Astrocyte (in vitro differentiated cells and primary cell): ENCODE data around the gene DNMT1.

Source experiments
- CTCF ChIP-seq: IDR thresholded peaks from 2 replicates; pipeline ENCODE4 v1.5.1; 2011; ENCODE audit warnings: low read depth, mild to moderate bottlenecking, inconsistent platforms, low read length, moderate library complexity; ENCODE audit not compliant: insufficient read depth
- EZH2 ChIP-seq: IDR thresholded peaks from 2 replicates; pipeline ENCODE4 v1.6.1; 2012; ENCODE audit warnings: mild to moderate bottlenecking, low read length, inconsistent platforms; ENCODE audit not compliant: insufficient read depth

DNA sequence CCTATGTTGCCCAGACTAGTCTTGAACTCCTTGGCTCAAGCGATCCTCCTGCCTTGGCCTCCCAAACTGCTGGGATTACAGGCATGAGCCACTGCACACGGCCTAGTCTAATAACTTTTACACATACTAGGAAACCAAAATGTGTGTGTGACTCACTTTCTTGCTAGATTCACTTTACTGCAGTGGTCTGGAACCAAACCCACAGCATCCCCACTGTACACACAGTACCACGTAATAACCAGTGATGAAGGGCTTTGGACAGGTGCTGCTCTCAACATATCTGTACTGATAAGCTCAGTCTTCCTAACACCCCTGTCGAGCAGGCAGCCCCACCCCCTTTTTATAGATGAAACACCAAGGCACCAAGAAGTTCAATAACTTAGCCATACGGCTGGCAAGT lies 5.1 kb downstream of the DNMT1 start:
- TF ChIP-seq EZH2 (no peak), CTCF (no peak)
